Measurements from ENCODE around the gene BCOR.

The BCOR gene

GRCh38 chrX:40019541-40019940, 78.2 kb downstream of the BCOR start:
- Histone ChIP-seq H3K4me3 (ENCODE audit: low read depth in 1 of 2, low read length in 2 of 2) (no peak overlapping the region), H3K79me2 (ENCODE audit: insufficient read depth, low read length) (no peaks in the 10 kb centered on the region), H3K27ac (ENCODE audit: low read length) (no peak overlapping the region), H3K9me3 (ENCODE audit: insufficient read depth, low read length, severe bottlenecking) (no peaks in the 10 kb centered on the region), H3K4me1 (ENCODE audit: insufficient read depth, low read length) (no peaks in the 10 kb centered on the region), H2AFZ (ENCODE audit: low read depth, low read length) (no peak overlapping the region), H3K9ac (ENCODE audit: low read depth, low read length) (no peak overlapping the region), H3K4me2 (ENCODE audit: insufficient read depth, low read length) (no peak overlapping the region), H3K36me3 (ENCODE audit: insufficient read depth, low read length) (no peaks in the 10 kb centered on the region), H3K27me3 (ENCODE audit: insufficient read depth, low read length, poor library complexity) (no peaks in the 10 kb centered on the region), H4K20me1 (ENCODE audit: insufficient read depth, low read length) (no peaks in the 10 kb centered on the region)
- ATAC-seq (ENCODE audit: insufficient read depth, low read depth) (no peak), DNase-seq (no peak)
- TF ChIP-seq, protein P1, sequence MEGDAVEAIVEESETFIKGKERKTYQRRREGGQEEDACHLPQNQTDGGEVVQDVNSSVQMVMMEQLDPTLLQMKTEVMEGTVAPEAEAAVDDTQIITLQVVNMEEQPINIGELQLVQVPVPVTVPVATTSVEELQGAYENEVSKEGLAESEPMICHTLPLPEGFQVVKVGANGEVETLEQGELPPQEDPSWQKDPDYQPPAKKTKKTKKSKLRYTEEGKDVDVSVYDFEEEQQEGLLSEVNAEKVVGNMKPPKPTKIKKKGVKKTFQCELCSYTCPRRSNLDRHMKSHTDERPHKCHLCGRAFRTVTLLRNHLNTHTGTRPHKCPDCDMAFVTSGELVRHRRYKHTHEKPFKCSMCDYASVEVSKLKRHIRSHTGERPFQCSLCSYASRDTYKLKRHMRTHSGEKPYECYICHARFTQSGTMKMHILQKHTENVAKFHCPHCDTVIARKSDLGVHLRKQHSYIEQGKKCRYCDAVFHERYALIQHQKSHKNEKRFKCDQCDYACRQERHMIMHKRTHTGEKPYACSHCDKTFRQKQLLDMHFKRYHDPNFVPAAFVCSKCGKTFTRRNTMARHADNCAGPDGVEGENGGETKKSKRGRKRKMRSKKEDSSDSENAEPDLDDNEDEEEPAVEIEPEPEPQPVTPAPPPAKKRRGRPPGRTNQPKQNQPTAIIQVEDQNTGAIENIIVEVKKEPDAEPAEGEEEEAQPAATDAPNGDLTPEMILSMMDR (IDR thresholded peaks at IDR 0.05; ENCODE audit: borderline replicate concordance, extremely low read depth, low read length, poor library complexity, severe bottlenecking), result no peak
- TF ChIP-seq EZH2 (IDR thresholded peaks at IDR 0.05; ENCODE audit: borderline replicate concordance, low read depth, low read length, severe bottlenecking), result no peak

DNA sequence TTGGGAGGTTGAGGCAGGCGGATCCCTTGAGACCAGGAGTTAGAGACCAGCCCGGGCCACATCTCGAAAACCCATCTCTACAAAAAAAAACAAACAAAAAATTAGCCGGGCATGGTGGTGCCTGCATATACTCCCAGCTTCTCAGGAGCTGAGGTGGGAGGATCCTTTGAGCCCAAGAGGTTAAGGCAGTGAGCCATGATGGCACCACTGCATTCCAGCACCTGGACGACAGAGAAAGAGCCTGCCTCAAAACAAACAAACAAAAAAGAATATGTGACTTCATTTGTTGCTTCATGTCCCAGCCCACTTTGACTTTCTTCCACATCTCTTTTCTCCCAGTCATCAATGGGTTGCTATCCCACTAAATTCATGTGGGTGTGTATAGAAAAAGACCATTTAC, 79.7 kb downstream of the BCOR start:
- no peak overlapping the region for H3K4me2 ChIP-seq (ENCODE audit: insufficient read depth, low read length)
- ATAC-seq (ENCODE audit: insufficient read depth, low read depth) (no peak), DNase-seq (no peak)
- H4K20me1 ChIP-seq (ENCODE audit: insufficient read depth, low read length), result no peaks in the 10 kb centered on the region
- no peaks in the 10 kb centered on the region for H3K9me3 ChIP-seq (ENCODE audit: insufficient read depth, low read length, severe bottlenecking)
- TF ChIP-seq EZH2 (IDR thresholded peaks at IDR 0.05; ENCODE audit: borderline replicate concordance, low read depth, low read length, severe bottlenecking), result no peak
- TF ChIP-seq, protein P1 (IDR thresholded peaks at IDR 0.05; ENCODE audit: borderline replicate concordance, extremely low read depth, low read length, poor library complexity, severe bottlenecking), result no peak
- no peak overlapping the region for H3K4me3 ChIP-seq (ENCODE audit: low read depth in 1 of 2, low read length in 2 of 2)
- H3K27ac ChIP-seq (ENCODE audit: low read length), result no peak overlapping the region
- no peak overlapping the region for H3K9ac ChIP-seq (ENCODE audit: low read depth, low read length)
- H3K27me3 ChIP-seq (ENCODE audit: insufficient read depth, low read length, poor library complexity), result no peaks in the 10 kb centered on the region
- no peak overlapping the region for H2AFZ ChIP-seq (ENCODE audit: low read depth, low read length)
- H3K4me1 ChIP-seq (ENCODE audit: insufficient read depth, low read length), result peaks cover 7% of the 10 kb centered on the region
- H3K79me2 ChIP-seq (ENCODE audit: insufficient read depth, low read length), result no peaks in the 10 kb centered on the region
- H3K36me3 ChIP-seq (ENCODE audit: insufficient read depth, low read length), result no peaks in the 10 kb centered on the region

DNA sequence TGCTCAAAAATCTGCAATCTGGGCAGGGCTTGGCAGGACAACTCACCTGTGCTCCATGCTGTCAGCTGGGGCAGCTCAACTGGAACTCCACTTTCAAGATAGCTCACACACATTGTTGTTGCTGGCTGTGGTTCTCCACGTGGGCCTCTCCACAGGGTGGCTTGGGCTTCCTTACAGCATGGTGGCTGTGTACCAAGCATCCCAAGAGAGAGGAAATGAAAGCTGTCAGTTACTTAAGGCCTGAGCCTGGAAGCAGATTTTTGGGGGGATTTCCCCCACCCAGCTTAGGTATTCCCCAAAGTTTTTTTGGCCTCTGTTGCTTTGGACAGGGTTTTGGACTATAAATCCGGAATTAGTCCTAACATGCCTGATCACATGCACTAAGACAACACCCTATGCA, 81.0 kb downstream of the BCOR start:
- Histone ChIP-seq H2AFZ (ENCODE audit: low read depth, low read length) (no peak overlapping the region), H3K79me2 (ENCODE audit: insufficient read depth, low read length) (no peaks in the 10 kb centered on the region), H3K36me3 (ENCODE audit: insufficient read depth, low read length) (no peaks in the 10 kb centered on the region), H3K9ac (ENCODE audit: low read depth, low read length) (no peak overlapping the region), H3K4me3 (ENCODE audit: low read depth in 1 of 2, low read length in 2 of 2) (no peak overlapping the region), H4K20me1 (ENCODE audit: insufficient read depth, low read length) (no peaks in the 10 kb centered on the region), H3K27ac (ENCODE audit: low read length) (no peak overlapping the region), H3K27me3 (ENCODE audit: insufficient read depth, low read length, poor library complexity) (no peaks in the 10 kb centered on the region), H3K4me2 (ENCODE audit: insufficient read depth, low read length) (no peak overlapping the region), H3K9me3 (ENCODE audit: insufficient read depth, low read length, severe bottlenecking) (no peaks in the 10 kb centered on the region), H3K4me1 (ENCODE audit: insufficient read depth, low read length) (peaks cover 7% of the 10 kb centered on the region)
- DNase-seq (no peak), ATAC-seq (ENCODE audit: insufficient read depth, low read depth) (no peak)
- TF ChIP-seq EZH2 (IDR thresholded peaks at IDR 0.05; ENCODE audit: borderline replicate concordance, low read depth, low read length, severe bottlenecking), result no peak
- TF ChIP-seq, protein P1 (IDR thresholded peaks at IDR 0.05; ENCODE audit: borderline replicate concordance, extremely low read depth, low read length, poor library complexity, severe bottlenecking), result no peak

DNA sequence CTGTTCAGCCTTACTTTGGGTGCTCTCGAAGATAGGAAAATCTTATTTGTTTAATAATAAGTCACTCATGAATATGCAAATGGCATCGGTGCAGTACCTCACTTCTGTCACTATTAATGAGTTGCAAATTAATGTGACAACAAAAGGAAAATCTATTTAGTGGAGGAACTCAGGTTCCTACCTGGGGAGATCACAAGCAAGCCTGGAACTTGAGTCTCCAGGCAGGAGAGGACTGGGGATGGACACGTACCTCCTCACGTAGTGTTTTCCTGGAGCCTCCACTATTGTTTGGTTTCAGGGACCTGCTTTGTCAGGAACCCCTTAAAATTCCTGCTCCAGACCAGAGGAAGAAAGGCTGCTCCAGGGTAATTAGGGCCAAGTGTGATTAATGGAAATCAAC, 82.1 kb downstream of the BCOR start:
- Histone ChIP-seq H3K4me2 (ENCODE audit: insufficient read depth, low read length) (no peak overlapping the region), H3K27ac (ENCODE audit: low read length) (no peak overlapping the region), H3K4me1 (ENCODE audit: insufficient read depth, low read length) (peaks cover 10% of the 10 kb centered on the region), H3K79me2 (ENCODE audit: insufficient read depth, low read length) (no peaks in the 10 kb centered on the region), H4K20me1 (ENCODE audit: insufficient read depth, low read length) (no peaks in the 10 kb centered on the region), H3K9ac (ENCODE audit: low read depth, low read length) (no peak overlapping the region), H2AFZ (ENCODE audit: low read depth, low read length) (no peak overlapping the region), H3K36me3 (ENCODE audit: insufficient read depth, low read length) (no peaks in the 10 kb centered on the region), H3K27me3 (ENCODE audit: insufficient read depth, low read length, poor library complexity) (no peaks in the 10 kb centered on the region), H3K4me3 (ENCODE audit: low read depth in 1 of 2, low read length in 2 of 2) (no peak overlapping the region), H3K9me3 (ENCODE audit: insufficient read depth, low read length, severe bottlenecking) (no peaks in the 10 kb centered on the region)
- DNase-seq (no peak), ATAC-seq (ENCODE audit: insufficient read depth, low read depth) (no peak)
- TF ChIP-seq, protein P1 (IDR thresholded peaks at IDR 0.05; ENCODE audit: borderline replicate concordance, extremely low read depth, low read length, poor library complexity, severe bottlenecking), result no peak
- no peak for TF ChIP-seq EZH2 (IDR thresholded peaks at IDR 0.05; ENCODE audit: borderline replicate concordance, low read depth, low read length, severe bottlenecking)

Data from DND-41 (cell line).